Measurements from ENCODE around the gene MPRIP.

DNA sequence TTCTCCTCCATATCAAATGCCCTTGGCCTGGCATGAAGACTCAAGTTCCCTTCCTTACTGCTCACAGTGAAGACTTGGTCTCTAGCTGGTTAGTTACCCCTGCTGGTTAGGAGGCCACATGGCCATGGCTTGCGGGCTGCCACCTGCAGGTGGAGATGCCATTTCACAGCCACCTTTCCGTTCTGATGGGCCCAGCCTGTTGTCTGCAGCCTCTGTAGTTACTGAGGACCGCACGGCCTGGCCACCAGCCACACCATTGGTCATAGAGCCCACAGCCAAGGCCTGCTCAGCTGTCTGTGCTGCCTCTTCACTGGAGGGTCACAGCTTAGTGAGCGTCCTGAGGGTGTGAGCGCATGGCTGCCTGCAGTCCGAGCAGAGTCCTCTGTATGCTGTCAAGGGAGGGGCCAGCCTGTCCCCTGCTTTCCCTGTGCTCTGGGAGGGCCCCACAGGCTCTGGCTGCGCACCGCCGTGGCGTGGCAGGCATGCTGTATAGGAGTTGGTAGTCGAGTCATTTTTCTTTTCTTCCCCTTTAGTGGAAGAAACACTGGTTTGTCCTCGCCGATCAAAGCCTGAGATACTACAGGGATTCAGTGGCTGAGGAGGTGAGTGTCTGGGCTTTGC lies 104.6 kb downstream of the MPRIP start:
- TF ChIP-seq CTCF (IDR thresholded peaks at IDR 0.05) (peak; percentile 33), EZH2 (IDR thresholded peaks at IDR 0.05; ENCODE audit: borderline replicate concordance, insufficient read depth, low read depth, low read length, poor library complexity, severe bottlenecking) (no peak)
